Lower leg skin (tissue), 4 donors: ENCODE results near the gene MROH2A. TPM values are rescaled to one million over a fixed set of nuclear protein-coding genes. Genes with fewer than 3 reads are reported as not detected.
"Not testable (repeated sequence)": the region's sequence is repeated elsewhere in the genome, so short reads cannot be mapped to it uniquely, and the experiment has no call there.

ENCODE experiments used
- DNase-seq, 2 donors: peaks; one replicate each; pipeline ENCODE4 v3.0.0-alpha.2; 2019; ENCODE audit warnings: low spot score in 2 of 2
- H3K4me3 ChIP-seq: fragments of 200-600 bp; sonication (generic); 2 replicates; pipeline ENCODE4 v1.5.1; 2017; ENCODE audit warnings: mild to moderate bottlenecking, low read depth; ENCODE audit not compliant: poor library complexity, severe bottlenecking
- CTCF ChIP-seq, 3 donors: fragments of 450-650 bp; IDR thresholded peaks; one replicate each; pipeline ENCODE4 v1.5.1; 2016; ENCODE audit warnings: antibody characterized with exemption in 3 of 3, mild to moderate bottlenecking in 3 of 3, moderate library complexity in 2 of 3
- POLR2A ChIP-seq, 2 donors: fragments of 450-650 bp; IDR thresholded peaks; one replicate each; pipeline ENCODE4 v1.6.1; 2016 to 2017; ENCODE audit warnings: antibody characterized with exemption in 2 of 2, mild to moderate bottlenecking in 1 of 2, moderate library complexity in 1 of 2
- WGBS, 2 donors: methylation state at CpG; one replicate each; pipeline ENCODE4 v1.1.5; 2018; 5-methylcytosine and 5-hydroxymethylcytosine counted together
- intact Hi-C: fragments of 100-400 bp; cut with DNase I; formaldehyde crosslinking; loops from one replicate; pipeline ENCODE4 v1.15.0; 2023; ENCODE audit warnings: low total_unique reads
- total RNA-seq, 4 donors: library from RNA; depleted of rRNA; stranded (reverse); fragments of >200 nt; gene quantifications; one replicate each; pipeline ENCODE4 v1.1.0, GENCODE V29; 2016

MROH2A gene
- total RNA-seq = under 1 TPM in 2 of 4 donors, not detected in 2; 0.26 to 0.61 TPM

GRCh38 chr2:233778030-233778429 is at the start of gene MROH2A:
TSS of gene MROH2A (plus strand) at chr2:233778330. CDS start at chr2:233779359, 1,029 bp downstream.
- intact Hi-C loops = no loop called here
- WGBS, 2 donors = 88 to 95% methylated on average over 2 of the region's 2 CpGs
- H3K4me3 ChIP-seq = no peak within 1 kb of the TSS
- DNase-seq = no peak
- TF ChIP-seq POLR2A (IDR thresholded peaks at IDR 0.05) (no peak), CTCF (IDR thresholded peaks at IDR 0.05) (no peak)

- DNase-seq = no peak
- no peak within 1 kb of the TSS for H3K4me3 ChIP-seq
- WGBS, 2 donors = 70 to 83% methylated on average over 8 of the region's 8 CpGs
- intact Hi-C loops = no loop called here
- TF ChIP-seq POLR2A (IDR thresholded peaks at IDR 0.05) (no peak), CTCF (IDR thresholded peaks at IDR 0.05) (no peak)
Measured at GRCh38 chr2:233728723-233729301, 49.3 kb upstream of the MROH2A start, which contains the start of gene UGT1A3. TSS of gene UGT1A3 (plus strand) at chr2:233729042. CDS start at chr2:233729127, 85 bp downstream.

GRCh38 chr2:233736868-233737653 is 41.1 kb upstream of the MROH2A start:
- DNase-seq, H3K4me3 ChIP-seq, intact Hi-C loops: not testable (repeated sequence)
- 82 to 86% methylated on average over 11 to 14 of the region's 14 CpGs for WGBS, 2 donors

GRCh38 chr2:233740870-233741269 is 37.3 kb upstream of the MROH2A start:
- intact Hi-C loops = no loop called here

GRCh38 chr2:233743464-233744259 is 34.5 kb upstream of the MROH2A start:
- TF ChIP-seq CTCF (IDR thresholded peaks at IDR 0.05) (no peak), POLR2A (IDR thresholded peaks at IDR 0.05) (no peak)
- DNase-seq = no peak
- WGBS, 2 donors = 94 to 96% methylated on average over 36 to 42 of the region's 46 CpGs
- intact Hi-C loops = no loop called here
- no peak overlapping the region for H3K4me3 ChIP-seq

More at GRCh38 chr2:233740870-233741269, 37.3 kb upstream of the MROH2A start:
- TF ChIP-seq POLR2A (IDR thresholded peaks at IDR 0.05) = no peak
- no peak for TF ChIP-seq CTCF (IDR thresholded peaks at IDR 0.05)
- no peak for DNase-seq
- 71 to 78% methylated on average over 2 of the region's 2 CpGs for WGBS, 2 donors
- H3K4me3 ChIP-seq = no peak overlapping the region
